ENCODE measurements around the gene PPP2R3A. TPM values are rescaled to one million over a fixed set of nuclear protein-coding genes. Genes with fewer than 3 reads are reported as not detected.
"Not testable (repeated sequence)": the region's sequence is repeated elsewhere in the genome, so short reads cannot be mapped to it uniquely, and the experiment has no call there.

PPP2R3A gene
- total RNA-seq, 6 experiments from 2014 or later = 21.2 to 26.1 (median 24.8) TPM

DNA sequence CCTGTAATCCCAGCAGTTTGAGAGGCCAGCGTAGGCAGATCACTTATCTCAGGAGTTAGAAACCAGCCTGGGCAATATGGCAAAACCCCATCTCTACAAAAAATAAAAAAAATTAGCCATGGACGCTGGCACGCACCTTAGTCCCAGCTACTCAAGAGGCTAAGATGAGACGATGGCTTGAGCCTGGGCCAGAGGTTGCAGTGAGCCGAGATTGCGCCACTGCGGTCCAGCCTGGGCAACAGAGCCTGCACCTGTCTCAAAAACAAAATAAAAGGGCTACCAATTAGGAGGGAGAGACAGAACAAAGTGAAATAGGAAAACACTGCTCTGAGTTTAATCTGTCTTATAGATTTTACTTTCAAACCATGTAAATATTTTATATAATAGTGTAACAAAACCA is 196.8 kb downstream of the PPP2R3A start:
- H3K4me3 Mint-ChIP-seq = no peak overlapping the region
- H3K36me3 Mint-ChIP-seq (ENCODE audit: low read depth) = peaks cover 13% of the 10 kb centered on the region
- H3K4me1 Mint-ChIP-seq (ENCODE audit: low read depth) = peaks cover 46% of the 10 kb centered on the region
- no peaks in the 10 kb centered on the region; the same call in 1 of the 2 replicates for H3K27me3 Mint-ChIP-seq (ENCODE audit: insufficient read depth)
- DNase-seq = no peak
- no peaks in the 10 kb centered on the region for H3K9me3 Mint-ChIP-seq
- H3K27ac Mint-ChIP-seq = no peak overlapping the region
- TF ChIP-seq, protein P1, sequence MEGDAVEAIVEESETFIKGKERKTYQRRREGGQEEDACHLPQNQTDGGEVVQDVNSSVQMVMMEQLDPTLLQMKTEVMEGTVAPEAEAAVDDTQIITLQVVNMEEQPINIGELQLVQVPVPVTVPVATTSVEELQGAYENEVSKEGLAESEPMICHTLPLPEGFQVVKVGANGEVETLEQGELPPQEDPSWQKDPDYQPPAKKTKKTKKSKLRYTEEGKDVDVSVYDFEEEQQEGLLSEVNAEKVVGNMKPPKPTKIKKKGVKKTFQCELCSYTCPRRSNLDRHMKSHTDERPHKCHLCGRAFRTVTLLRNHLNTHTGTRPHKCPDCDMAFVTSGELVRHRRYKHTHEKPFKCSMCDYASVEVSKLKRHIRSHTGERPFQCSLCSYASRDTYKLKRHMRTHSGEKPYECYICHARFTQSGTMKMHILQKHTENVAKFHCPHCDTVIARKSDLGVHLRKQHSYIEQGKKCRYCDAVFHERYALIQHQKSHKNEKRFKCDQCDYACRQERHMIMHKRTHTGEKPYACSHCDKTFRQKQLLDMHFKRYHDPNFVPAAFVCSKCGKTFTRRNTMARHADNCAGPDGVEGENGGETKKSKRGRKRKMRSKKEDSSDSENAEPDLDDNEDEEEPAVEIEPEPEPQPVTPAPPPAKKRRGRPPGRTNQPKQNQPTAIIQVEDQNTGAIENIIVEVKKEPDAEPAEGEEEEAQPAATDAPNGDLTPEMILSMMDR (IDR thresholded peaks at IDR 0.05) = no peak

DNA sequence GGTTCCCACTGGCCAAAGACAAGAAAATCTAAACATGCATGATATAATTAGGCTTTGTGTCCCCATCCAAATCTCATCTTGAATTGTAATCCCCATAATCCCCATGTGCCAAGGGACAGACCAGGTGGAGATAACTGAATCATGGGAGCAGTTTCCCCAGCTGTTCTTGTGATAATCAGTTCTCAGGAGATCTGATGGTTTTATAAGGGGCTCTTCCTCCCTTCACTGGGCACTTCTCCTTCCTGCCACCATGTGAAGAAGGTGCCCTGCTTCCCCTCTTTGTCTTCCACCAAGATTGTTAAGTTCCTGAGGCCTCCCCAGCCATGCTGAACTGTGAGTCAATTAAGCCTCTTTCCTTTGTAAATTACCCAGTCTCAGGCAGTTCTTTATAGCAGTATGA is 198.1 kb downstream of the PPP2R3A start:
- peaks cover 19% of the 10 kb centered on the region for H3K36me3 Mint-ChIP-seq (ENCODE audit: low read depth)

DNA sequence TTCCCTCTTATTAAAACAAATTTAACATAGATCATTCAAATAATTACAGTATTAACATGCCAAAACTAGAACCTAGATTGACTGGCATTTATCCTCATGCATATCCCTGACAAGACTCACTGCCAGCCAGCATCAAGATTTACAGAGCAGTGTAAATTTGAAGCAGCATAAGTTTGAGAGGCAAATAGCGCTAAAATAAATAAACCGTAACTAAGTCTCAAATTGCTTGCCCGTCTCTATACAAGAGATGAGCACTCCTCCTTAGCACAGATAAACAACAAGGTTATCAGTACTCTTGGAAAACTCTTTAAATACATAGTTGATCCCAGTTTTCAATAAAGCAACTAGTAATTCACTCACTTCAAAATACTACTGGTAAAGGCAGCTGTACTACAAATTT is 201.0 kb downstream of the PPP2R3A start:
- H3K27me3 Mint-ChIP-seq (ENCODE audit: insufficient read depth) = no peaks in the 10 kb centered on the region; the same call in 1 of the 2 replicates
- peaks cover 17% of the 10 kb centered on the region; the same call in 1 of the 2 replicates for H3K36me3 Mint-ChIP-seq (ENCODE audit: low read depth)
- no peak overlapping the region for H3K4me3 Mint-ChIP-seq
- peaks cover 42% of the 10 kb centered on the region for H3K4me1 Mint-ChIP-seq (ENCODE audit: low read depth)
- TF ChIP-seq, protein P1 (IDR thresholded peaks at IDR 0.05) = no peak
- DNase-seq = no peak
- no peaks in the 10 kb centered on the region for H3K9me3 Mint-ChIP-seq
- peak overlapping the region; percentile 33; the same call in 1 of the 2 replicates for H3K27ac Mint-ChIP-seq

More for the DNA sequence above, 198.1 kb downstream of the PPP2R3A start:
- H3K27ac Mint-ChIP-seq = peak overlapping the region; percentile 82
- DNase-seq; H3K27me3 Mint-ChIP-seq (ENCODE audit: insufficient read depth); H3K4me3 Mint-ChIP-seq; H3K9me3 Mint-ChIP-seq: not testable (repeated sequence)
- H3K4me1 Mint-ChIP-seq (ENCODE audit: low read depth) = peaks cover 46% of the 10 kb centered on the region

DNA sequence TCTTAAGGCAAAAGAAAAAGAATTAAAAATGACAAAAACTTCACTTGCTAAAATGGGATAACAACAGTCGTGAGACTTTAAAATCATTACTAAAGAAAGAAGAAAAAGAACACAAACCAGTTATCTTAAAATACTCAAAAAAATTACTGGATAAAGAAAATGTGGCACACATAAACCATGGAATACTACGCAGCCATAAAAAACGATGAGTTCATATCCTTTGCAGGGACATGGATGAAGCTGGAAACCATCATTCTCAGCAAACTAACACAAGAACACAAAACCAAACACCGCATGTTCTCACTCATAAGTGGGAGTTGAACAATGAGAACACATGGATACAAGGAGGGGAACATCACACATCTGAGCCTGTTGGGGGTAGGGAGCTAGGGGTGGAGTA is 202.7 kb downstream of the PPP2R3A start:
- peaks cover 42% of the 10 kb centered on the region for H3K4me1 Mint-ChIP-seq (ENCODE audit: low read depth)
- H3K27me3 Mint-ChIP-seq (ENCODE audit: insufficient read depth); H3K4me3 Mint-ChIP-seq; H3K27ac Mint-ChIP-seq; DNase-seq; H3K9me3 Mint-ChIP-seq: not testable (repeated sequence)
- peaks cover 17% of the 10 kb centered on the region; the same call in 1 of the 2 replicates for H3K36me3 Mint-ChIP-seq (ENCODE audit: low read depth)

DNA sequence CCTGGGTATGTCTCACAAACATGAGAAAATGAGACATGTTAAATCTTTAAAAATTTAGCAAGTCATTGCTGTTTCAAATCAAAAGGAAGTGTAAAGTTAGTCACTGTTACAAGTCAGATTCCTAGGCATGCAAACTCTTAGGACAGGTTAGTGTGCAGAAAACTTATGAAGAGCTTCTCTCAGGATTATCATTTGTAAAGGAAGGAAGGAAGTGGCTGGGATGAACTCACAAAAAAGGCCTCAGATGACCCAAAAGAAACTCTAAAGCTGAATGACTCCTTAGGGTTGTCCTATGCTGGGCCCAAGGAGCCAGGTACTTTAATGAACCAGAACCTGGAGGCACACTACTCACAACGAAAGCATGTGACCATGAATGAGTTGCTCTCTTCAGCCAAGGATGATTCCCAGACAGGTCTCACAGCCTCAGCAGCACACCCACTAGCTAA is 205.6 kb downstream of the PPP2R3A start:
- H3K27me3 Mint-ChIP-seq (ENCODE audit: insufficient read depth) = no peaks in the 10 kb centered on the region; the same call in 1 of the 2 replicates
- peaks cover 13% of the 10 kb centered on the region; the same call in 1 of the 2 replicates for H3K36me3 Mint-ChIP-seq (ENCODE audit: low read depth)
- no peak overlapping the region; the same call in 1 of the 2 replicates for H3K27ac Mint-ChIP-seq

DNA sequence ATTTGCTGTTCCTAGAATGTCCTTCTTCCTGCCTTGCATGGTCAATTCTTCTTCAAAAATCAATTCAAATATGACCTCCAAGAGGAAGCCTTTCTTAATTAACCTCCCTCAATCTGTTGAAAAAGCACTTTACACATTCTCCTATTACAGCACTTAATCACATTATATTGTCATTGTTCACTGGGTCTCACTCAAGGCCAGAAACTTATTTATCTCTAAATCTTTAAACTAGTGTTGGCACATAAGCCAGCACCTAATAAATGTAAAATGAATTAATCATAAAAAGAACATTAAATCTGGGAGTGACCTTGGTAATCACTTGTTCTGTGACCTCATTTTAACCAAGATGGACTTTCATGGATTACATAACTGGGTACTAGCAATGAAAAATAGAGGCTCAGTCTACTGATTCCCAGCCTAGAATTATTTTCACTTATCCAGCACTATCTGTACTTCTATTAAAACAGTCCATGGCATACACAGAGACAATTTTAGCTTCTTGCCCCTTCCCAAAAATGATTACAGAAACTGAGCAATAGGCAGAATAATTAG is 208.5 kb downstream of the PPP2R3A start:
- Mint-ChIP-seq H3K27ac (no peak overlapping the region), H3K36me3 (ENCODE audit: low read depth) (no peaks in the 10 kb centered on the region), H3K4me1 (ENCODE audit: low read depth) (peaks cover 7% of the 10 kb centered on the region), H3K9me3 (no peaks in the 10 kb centered on the region), H3K4me3 (no peak overlapping the region), H3K27me3 (ENCODE audit: insufficient read depth) (no peaks in the 10 kb centered on the region; the same call in 1 of the 2 replicates)
- TF ChIP-seq, protein P1 (IDR thresholded peaks at IDR 0.05) = no peak
- no peak for DNase-seq

More for the DNA sequence above, 205.6 kb downstream of the PPP2R3A start:
- H3K9me3 Mint-ChIP-seq = no peaks in the 10 kb centered on the region
- H3K4me3 Mint-ChIP-seq = no peak overlapping the region; the same call in 1 of the 2 replicates
- DNase-seq = no peak
- peaks cover 29% of the 10 kb centered on the region for H3K4me1 Mint-ChIP-seq (ENCODE audit: low read depth)
- TF ChIP-seq, protein P1 (IDR thresholded peaks at IDR 0.05) = no peak
